Right ventricle myocardium inferior (tissue), 1 donor: Measurements from ENCODE around the gene GAK. TPM values are rescaled to one million over a fixed set of nuclear protein-coding genes. Genes with fewer than 3 reads are reported as not detected.
"Not testable (repeated sequence)": the region's sequence is repeated elsewhere in the genome, so short reads cannot be mapped to it uniquely, and the experiment has no call there.

Experiments used
- ATAC-seq: fragments of 200-7000 bp; cut with Tn5 transposase; one replicate; pipeline ENCODE4 v1.9.1; 2020; ENCODE audit warnings: mild to moderate bottlenecking, moderate library complexity
- DNase-seq: peaks from one replicate; pipeline ENCODE4 v3.0.0; 2021; ENCODE audit errors: missing footprints
- intact Hi-C: fragments of 100-400 bp; cut with DNase I; formaldehyde crosslinking; loops from one replicate; pipeline ENCODE4 v1.11.0; 2022
- long read RNA-seq: library from polyadenylated mRNA; unstranded; transcript quantifications from one replicate; pipeline ENCODE4 v2.0.0, GENCODE V29; 2021
- total RNA-seq: library from RNA; stranded (reverse); fragmentation: NEBNext Ultra II Directional; extraction: Animal tissue kit (Norgen Biotek cat#: 25700); gene quantifications from one replicate; pipeline ENCODE4 v1.2.1, GENCODE V29; 2021
- donor health status: DM: no; HTN: yes; CAD: no; lungs with severe emphysema.

GAK gene
- total RNA-seq, result 29.3 TPM
- long read RNA-seq, full-length matches to known transcripts, result 4 of 17 reads
- long read RNA-seq, partial matches to known transcripts, result 5 of 17 reads
- long read RNA-seq, other reads (novel, unspliced or antisense), result 8 of 17 reads

DNA sequence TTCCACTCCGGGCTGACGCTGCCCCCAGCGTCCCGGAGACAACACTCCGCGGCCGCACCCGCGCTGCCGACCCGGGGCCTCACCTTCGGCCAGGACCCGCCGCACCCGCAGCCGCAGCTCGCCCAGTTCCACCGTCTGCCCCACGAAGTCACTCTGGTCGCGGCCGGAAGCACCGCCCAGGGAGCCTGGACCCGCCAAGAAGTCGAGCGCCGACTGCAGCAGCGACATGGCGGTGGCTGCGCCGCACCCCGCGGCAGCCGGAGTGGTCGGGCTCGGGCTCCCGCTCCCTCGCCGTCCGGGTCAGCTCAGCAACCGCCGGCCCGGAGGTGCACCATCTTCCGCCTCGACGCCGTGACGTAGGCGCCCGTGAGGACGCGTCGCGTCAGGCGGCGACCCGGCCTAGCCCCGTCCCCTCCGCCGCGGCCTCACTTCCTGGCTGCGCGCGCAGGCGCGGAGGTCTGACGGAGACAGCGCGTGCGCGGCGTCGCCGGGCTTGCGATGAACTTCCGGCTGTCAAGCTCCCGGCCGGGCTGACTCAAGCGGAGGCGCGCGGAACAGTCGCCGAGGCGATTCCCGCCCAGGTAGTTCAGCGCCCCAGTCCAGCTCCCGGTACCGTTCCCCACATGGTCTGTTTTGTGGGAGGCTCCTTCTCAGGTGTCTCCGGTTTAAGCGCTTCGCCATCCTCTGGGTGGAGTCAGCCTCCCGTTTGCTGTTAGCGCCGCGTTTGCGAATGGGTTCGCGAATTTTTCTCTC lies at the start of gene GAK, which contains the start of gene TMEM175:
GAK (minus strand) TSS at position 357 of the 753 bp plus-strand sequence; CDS start at position 228, 129 bp downstream.
TMEM175 (plus strand) TSS at position 501 of the 753 bp plus-strand sequence. CDS start 15,280 bp downstream, outside the sequence.
- DNase-seq, result peak; percentile 99
- intact Hi-C loops, result loop anchor here (10.0 kb wide), 1 partner anchor 53 kb away; the partner anchor contains the start of gene IDUA
- ATAC-seq, result peak; percentile 99

- DNase-seq, result peak; percentile 65
- intact Hi-C loops, result no loop called here
- ATAC-seq, result no peak
Measured at GRCh38 chr4:978957-979701, 47.0 kb upstream of the GAK start.

- ATAC-seq, DNase-seq, intact Hi-C loops: not testable (repeated sequence)
Measured at GRCh38 chr4:976016-976415, 43.9 kb upstream of the GAK start.

DNA sequence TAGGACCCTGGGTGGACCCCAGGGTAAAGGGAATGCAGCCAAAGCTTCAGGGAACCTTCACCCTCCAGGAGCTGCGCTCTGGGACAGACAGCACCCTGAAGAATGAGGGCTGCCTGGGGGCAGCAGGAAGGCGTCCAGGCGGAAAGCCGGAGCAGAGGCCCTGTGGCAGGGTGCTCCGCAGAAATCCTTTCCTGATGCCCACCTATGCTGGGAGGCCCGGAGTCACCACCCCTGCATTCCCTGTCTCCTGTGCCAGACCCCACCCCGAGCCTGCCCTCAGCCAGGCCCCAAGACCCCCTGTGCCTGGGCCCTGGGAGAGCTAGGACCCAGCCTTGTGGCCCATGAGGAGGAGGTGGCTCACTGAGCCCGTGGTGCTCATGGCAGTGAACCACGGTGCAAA lies 42.6 kb upstream of the GAK start:
- intact Hi-C loops, result no loop called here
- ATAC-seq (no peak), DNase-seq (peak; percentile 11)

DNA sequence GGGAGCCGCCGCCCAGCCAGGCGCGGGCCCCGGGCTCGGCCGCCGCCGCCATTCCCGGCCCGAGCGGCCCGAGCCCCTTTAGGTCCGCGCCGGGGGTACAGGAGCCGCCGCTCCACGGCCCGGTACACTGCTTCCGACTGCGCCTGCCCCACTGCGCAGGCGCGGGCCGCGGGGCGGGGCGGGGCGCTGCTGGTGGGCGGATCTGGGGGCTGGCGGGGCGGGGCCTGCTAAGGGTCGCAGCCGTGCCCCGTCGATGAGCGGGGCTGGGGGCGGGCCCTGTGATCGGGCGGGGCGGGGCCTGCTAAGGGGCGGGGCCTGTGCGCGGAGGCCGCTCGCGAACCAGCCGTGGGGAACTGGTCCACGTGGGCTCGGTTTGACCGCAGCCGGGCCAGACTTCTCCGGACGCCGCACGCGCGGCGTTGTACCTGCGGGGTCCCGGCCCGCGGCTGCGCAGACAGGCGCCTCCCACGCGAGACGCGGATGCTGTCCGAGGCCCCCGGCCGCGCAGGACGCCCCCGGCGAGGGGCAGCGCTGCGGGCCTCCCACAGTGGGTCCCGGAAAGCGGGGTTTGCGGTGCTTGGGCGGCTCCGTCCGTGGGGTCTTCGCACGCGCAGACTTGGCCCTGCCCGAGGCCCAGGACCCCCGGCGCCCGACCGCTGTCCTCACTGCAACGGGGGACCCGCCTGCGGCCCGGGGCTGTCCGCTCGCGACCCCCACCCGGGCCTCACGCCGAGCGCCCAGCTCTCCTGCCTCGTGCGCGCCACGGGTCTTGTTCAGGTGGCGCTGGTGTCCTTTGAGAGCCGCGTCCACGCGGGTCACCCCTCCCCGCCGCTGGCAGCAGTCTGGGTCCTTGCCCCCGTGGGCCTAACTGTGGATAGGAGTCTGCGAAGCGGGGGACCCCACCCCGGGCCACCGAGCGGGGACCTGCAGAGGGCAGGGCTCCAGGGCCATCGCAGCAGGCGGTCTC lies 41.6 kb upstream of the GAK start, which contains the start of gene DGKQ:
DGKQ (minus strand) TSS at position 139 of the 967 bp plus-strand sequence; CDS start at position 52, 87 bp downstream.
- intact Hi-C loops, result no loop called here

GRCh38 chr4:972651-973424 lies 40.7 kb upstream of the GAK start:
- intact Hi-C loops, result no loop called here
- DNase-seq (peak; percentile 69), ATAC-seq (no peak)

More for the DNA sequence above, 41.6 kb upstream of the GAK start, which contains the start of gene DGKQ:
- DNase-seq, result peak; percentile 96
- peak; percentile 99 for ATAC-seq

DNA sequence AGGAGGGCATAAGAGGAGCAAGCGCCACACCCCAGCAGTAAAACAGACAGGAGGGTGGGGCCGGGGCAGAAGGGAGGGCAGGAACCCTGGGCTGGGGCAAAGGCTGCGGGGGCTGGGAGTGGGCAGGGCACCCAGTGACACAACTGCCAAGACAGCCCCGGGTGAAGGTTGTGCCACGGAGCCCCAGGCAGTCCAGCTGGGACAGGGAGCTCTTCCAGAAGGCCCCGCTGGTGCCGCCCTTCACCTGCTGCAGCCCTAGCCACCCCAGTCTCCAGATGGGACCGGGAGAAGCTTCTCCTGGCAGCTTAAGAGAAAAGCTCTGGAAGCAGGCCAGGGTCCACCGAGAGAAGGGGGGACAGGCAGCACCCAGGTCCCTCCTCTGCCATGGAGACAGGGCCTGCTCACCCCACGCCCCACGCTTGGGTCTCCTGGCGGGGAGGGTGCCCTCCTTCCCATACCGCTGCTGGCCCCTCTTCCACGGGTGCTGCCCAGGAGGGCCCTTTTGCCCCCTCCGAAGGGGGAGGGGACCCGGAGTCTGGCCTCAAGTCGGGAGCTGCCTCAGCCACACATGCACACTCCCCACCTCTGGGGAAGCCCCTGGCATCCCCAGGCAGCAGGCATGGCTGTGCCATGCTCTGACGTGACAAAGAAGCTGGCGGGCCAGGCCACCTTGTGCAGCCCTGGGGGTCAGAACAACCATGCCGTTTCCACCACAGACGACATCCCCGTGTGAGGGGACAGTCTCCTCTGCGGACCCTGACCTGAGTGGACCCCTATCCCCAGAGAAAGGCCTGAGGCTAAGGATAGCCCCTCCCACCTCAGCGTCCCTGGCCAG lies 39.8 kb upstream of the GAK start:
- intact Hi-C loops, result no loop called here
- no peak for ATAC-seq
- DNase-seq, result peak; percentile 63

DNA sequence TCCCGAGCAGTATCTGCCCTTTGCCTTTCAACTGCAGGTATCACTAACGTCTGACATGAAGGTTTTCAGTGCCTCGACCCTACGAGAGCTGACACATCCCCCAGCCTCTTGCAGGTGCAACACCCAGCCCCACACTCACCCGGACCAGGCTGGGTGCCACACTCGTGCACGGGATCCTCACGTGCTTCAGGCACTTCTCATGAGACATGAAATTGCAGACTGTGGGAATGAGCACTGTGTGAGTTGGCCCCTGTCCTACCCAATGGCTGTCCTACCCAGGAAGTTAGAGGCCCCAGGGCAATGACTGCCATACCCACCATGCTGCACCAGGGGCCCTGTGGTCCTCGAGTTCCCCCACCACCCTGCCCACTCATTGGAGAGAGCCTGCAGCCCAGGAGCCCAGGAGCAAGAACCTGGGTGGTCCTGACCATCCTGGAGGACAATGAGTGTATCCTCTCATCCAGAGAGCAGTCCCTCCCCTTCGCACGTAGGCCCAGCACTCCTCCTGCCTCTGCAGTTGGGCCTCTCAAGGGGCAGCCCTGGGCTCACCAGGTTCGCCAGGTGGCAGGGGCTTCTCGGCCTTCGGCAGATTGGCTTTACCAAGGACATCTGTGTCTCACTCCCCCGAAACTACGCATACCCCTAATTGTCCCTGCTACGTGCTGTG lies 38.9 kb upstream of the GAK start:
- DNase-seq (peak; percentile 2), ATAC-seq (no peak)
- intact Hi-C loops, result no loop called here

DNA sequence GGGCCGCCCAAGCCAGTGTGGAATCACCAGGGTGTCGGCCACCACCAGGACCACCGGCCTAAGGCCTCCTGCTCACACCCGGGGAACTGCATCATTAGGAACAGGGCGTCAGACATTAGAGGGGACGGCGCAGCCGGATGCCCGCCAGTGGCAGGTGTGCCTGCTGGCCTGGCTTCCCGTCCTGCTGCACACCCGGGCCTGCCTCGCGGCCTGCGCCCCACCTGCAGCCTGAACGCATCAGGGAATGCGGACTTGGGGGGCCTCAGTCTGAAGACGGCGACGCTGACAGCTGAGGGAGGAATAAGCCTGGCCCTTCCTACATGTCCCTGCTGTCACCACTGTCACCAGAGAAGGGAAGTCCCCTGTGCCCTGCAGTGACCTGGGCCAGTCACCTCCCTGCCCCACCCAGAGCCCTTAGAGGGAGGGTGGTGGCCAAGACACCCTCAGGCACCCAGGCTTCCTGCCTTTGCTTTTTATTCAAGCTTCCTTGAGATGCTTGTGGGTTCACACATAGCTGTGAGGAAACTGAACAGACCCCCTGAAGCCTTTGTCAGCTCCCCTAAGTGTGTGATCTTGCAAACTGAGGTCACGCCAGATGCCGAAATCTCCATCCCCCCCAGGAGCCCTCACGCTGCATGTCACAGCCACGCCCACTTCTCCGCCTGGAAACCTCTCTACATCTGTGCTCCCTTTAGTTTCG lies 38.1 kb upstream of the GAK start:
- intact Hi-C loops, result no loop called here
- ATAC-seq, result no peak
- DNase-seq, result peak; percentile 59

GRCh38 chr4:968621-969394 lies 36.7 kb upstream of the GAK start:
- DNase-seq, result peak; percentile 52
- no peak for ATAC-seq
- intact Hi-C loops, result no loop called here

DNA sequence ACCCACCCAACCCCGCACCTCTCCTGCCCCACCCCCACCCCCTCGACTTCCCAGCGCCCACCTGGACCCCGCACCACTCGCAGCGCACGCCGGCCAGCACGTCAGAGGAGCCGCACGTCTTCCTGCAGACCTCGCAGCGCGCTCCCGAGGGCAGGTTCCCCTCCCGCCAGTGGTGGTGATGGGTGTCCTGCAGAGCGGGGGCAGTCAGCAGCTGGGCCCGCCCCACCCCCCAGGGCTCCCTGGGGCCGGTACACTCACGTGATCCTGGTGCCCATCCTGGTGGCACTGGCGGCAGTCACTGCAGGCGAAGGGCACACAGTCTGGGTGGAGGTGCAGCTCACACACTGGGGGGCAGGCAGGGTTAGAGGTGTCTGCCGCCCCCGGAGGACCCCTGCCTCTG lies 36.1 kb upstream of the GAK start:
- DNase-seq (peak; percentile 56), ATAC-seq (no peak)
- intact Hi-C loops, result no loop called here

DNA sequence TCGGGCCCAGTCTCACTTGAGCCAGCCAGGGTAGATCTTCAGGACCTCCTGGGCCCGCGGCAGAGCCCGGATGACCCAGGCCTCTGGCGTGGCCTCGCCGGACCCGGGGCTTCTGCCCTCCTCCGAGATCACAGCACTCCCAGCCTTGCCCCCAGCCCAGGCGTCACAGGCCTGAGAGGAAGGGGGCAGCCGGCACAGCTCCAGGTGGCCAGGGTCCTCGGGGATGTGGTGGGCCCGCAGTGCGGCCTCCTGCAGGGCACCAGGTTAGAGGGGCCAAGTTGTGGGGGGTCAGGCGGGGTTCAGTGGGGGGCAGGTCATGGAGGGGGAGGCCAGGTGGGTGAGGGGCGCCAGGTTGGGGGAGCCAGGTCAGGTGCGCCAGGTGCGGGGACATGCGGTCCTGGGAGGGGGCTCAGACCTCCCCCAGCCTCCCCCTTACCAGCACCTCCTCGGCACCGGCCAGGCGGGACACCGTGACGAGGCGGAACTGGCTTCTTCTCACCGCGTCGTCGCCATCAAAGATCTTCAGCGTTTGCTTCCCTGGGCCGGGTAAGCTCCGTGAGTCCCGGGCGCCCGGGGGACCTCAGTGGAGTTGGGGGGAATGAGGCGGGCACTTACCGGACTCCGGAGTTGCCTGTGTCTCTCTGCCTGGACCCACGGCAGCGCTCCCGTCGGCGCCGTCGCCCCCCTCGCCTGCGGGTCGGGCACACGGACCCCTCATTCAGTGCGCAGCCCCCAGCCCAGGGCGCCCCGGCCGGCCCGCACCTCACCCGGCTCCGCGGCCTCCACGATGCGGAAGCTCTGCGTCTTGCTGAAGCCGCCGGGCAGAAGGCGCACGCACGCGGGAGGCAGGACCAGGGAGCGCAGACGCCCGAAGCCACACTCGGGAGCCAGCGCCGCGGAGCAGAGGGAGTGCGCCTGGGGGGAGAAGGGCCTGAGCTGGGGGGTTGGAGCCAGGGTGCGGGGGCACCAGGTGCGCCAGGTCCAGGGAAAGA lies 35.3 kb upstream of the GAK start:
- intact Hi-C loops, result no loop called here
- ATAC-seq (no peak), DNase-seq (peak; percentile 55)

GRCh38 chr4:966266-967112 lies 34.4 kb upstream of the GAK start:
- intact Hi-C loops, result no loop called here
- peak; percentile 44 for DNase-seq
- no peak for ATAC-seq
